IMR-90 (cell line): ENCODE results near the gene ABHD1. TPM values are rescaled to one million over a fixed set of nuclear protein-coding genes. Genes with fewer than 3 reads are reported as not detected.

Experiments used
- polyA plus RNA-seq, 3 experiments: library from polyadenylated mRNA; depleted of rRNA; stranded (reverse); fragments of >200 nt; gene quantifications; 2 replicates each; pipeline ENCODE4 v1.2.3, GENCODE V29; 2012; ENCODE audit warnings: low replicate concordance in 1 of 3
- total RNA-seq: library from RNA; depleted of rRNA; stranded (reverse); fragments of >200 nt; gene quantifications from 2 replicates; pipeline ENCODE4 v1.2.3, GENCODE V29; 2012; rRNA removed

The ABHD1 gene
- total and polyA plus RNA-seq, 2 of the 4 experiments (the other 2 are of a cell fraction), result 0.24 TPM; not detected in 1

Other genes with a start within 250 kb of the ABHD1 start
- gene MAPRE3, start 153.2 kb upstream of the ABHD1 start, total RNA-seq, result 1.8 and 2.5 TPM in 2 replicates
- 17.3 and 20.3 TPM in 2 replicates for gene MAPRE3, start 153.2 kb upstream of the ABHD1 start, polyA plus RNA-seq (2012; rRNA removed)
- 31.7 and 32.1 TPM in 2 replicates for gene TMEM214, start 90.8 kb upstream of the ABHD1 start, total RNA-seq
- gene TMEM214, start 90.8 kb upstream of the ABHD1 start, polyA plus RNA-seq (2012; rRNA removed), result 121 and 132 TPM in 2 replicates
- 22.8 and 26.2 TPM in 2 replicates for gene AGBL5, start 72.1 kb upstream of the ABHD1 start, total RNA-seq
- gene AGBL5, start 72.1 kb upstream of the ABHD1 start, polyA plus RNA-seq (2012; rRNA removed), result 19.0 and 21.1 TPM in 2 replicates
- 196 and 386 TPM in 2 replicates for gene OST4, start 52.2 kb upstream of the ABHD1 start, total RNA-seq
- 806 and 1,337 TPM in 2 replicates for gene OST4, start 52.2 kb upstream of the ABHD1 start, polyA plus RNA-seq (2012; rRNA removed)
- gene EMILIN1, start 45.2 kb upstream of the ABHD1 start, total RNA-seq, result 26.5 and 27.8 TPM in 2 replicates
- gene EMILIN1, start 45.2 kb upstream of the ABHD1 start, polyA plus RNA-seq (2012; rRNA removed), result 95.6 and 123 TPM in 2 replicates
- gene KHK, start 37.0 kb upstream of the ABHD1 start, total RNA-seq, result 0.56 and 0.72 TPM in 2 replicates
- gene KHK, start 37.0 kb upstream of the ABHD1 start, polyA plus RNA-seq (2012; rRNA removed), result 0.80 and 0.82 TPM in 2 replicates
- 0.28 and 0.54 TPM in 2 replicates for gene CGREF1, start 4.7 kb upstream of the ABHD1 start, total RNA-seq
- 1.3 TPM in 2 replicates for gene CGREF1, start 4.7 kb upstream of the ABHD1 start, polyA plus RNA-seq (2012; rRNA removed)
- 36.1 and 38.9 TPM in 2 replicates for gene PREB, start 10.8 kb downstream of the ABHD1 start, total RNA-seq
- gene PREB, start 10.8 kb downstream of the ABHD1 start, polyA plus RNA-seq (2012; rRNA removed), result 49.0 and 52.2 TPM in 2 replicates
- not detected in 2 replicates for gene PRR30, start 15.6 kb downstream of the ABHD1 start, total RNA-seq
- not detected in 2 replicates for gene PRR30, start 15.6 kb downstream of the ABHD1 start, polyA plus RNA-seq (2012; rRNA removed)
- gene TCF23, start 25.2 kb downstream of the ABHD1 start, total RNA-seq, result not detected in 2 replicates
- gene TCF23, start 25.2 kb downstream of the ABHD1 start, polyA plus RNA-seq (2012; rRNA removed), result not detected in 2 replicates
- 138 and 144 TPM in 2 replicates for gene ATRAID, start 88.2 kb downstream of the ABHD1 start, total RNA-seq
- gene ATRAID, start 88.2 kb downstream of the ABHD1 start, polyA plus RNA-seq (2012; rRNA removed), result 165 and 173 TPM in 2 replicates
- 34.2 and 38.6 TPM in 2 replicates for gene SLC5A6, start 88.5 kb downstream of the ABHD1 start, total RNA-seq
- 28.8 and 30.6 TPM in 2 replicates for gene SLC5A6, start 88.5 kb downstream of the ABHD1 start, polyA plus RNA-seq (2012; rRNA removed)
- 12.9 and 17.8 TPM in 2 replicates for gene CAD, start 93.6 kb downstream of the ABHD1 start, total RNA-seq
- 38.7 and 45.8 TPM in 2 replicates for gene CAD, start 93.6 kb downstream of the ABHD1 start, polyA plus RNA-seq (2012; rRNA removed)
- gene SLC30A3, start 139.2 kb downstream of the ABHD1 start, total RNA-seq, result under 0.01 TPM in 1 of 2 replicates, not detected in the other
- gene SLC30A3, start 139.2 kb downstream of the ABHD1 start, polyA plus RNA-seq (2012; rRNA removed), result 0.15 and 0.17 TPM in 2 replicates
- gene DNAJC5G, start 151.6 kb downstream of the ABHD1 start, total RNA-seq, result not detected in 2 replicates
- not detected in 2 replicates for gene DNAJC5G, start 151.6 kb downstream of the ABHD1 start, polyA plus RNA-seq (2012; rRNA removed)
- under 0.01 TPM in 1 of 2 replicates, not detected in the other for gene TRIM54, start 158.6 kb downstream of the ABHD1 start, total RNA-seq
- 0.07 and 0.15 TPM in 2 replicates for gene TRIM54, start 158.6 kb downstream of the ABHD1 start, polyA plus RNA-seq (2012; rRNA removed)
- gene UCN, start 184.6 kb downstream of the ABHD1 start, total RNA-seq, result not detected in 2 replicates
- 0.22 and 0.30 TPM in 2 replicates for gene UCN, start 184.6 kb downstream of the ABHD1 start, polyA plus RNA-seq (2012; rRNA removed)
- gene MPV17, start 199.3 kb downstream of the ABHD1 start, total RNA-seq, result 70.4 and 80.5 TPM in 2 replicates
- 160 and 164 TPM in 2 replicates for gene MPV17, start 199.3 kb downstream of the ABHD1 start, polyA plus RNA-seq (2012; rRNA removed)
- gene GTF3C2, start 232.9 kb downstream of the ABHD1 start, total RNA-seq, result 23.1 and 25.5 TPM in 2 replicates
- 36.9 and 37.7 TPM in 2 replicates for gene GTF3C2, start 232.9 kb downstream of the ABHD1 start, polyA plus RNA-seq (2012; rRNA removed)
- gene EIF2B4, start 246.5 kb downstream of the ABHD1 start, total RNA-seq, result 47.9 and 48.9 TPM in 2 replicates
- gene EIF2B4, start 246.5 kb downstream of the ABHD1 start, polyA plus RNA-seq (2012; rRNA removed), result 40.3 and 43.8 TPM in 2 replicates
- 130 and 131 TPM in 2 replicates for gene SNX17, start 246.8 kb downstream of the ABHD1 start, total RNA-seq
- gene SNX17, start 246.8 kb downstream of the ABHD1 start, polyA plus RNA-seq (2012; rRNA removed), result 100.0 and 102 TPM in 2 replicates